NCI-H524 treated with DMSO at 0.1 percent for 48 hours (cell line): Measurements from ENCODE around the gene XXYLT1.

Experiments
- DNase-seq: peaks from one replicate; lab custom pipeline; 2025; lab: John Stamatoyannopoulos, UW

XXYLT1 gene

GRCh38 chr3:195184716-195185421 lies 86.1 kb downstream of the XXYLT1 start:
- DNase-seq, result no peak

GRCh38 chr3:195183071-195183776 lies 87.7 kb downstream of the XXYLT1 start:
- DNase-seq, result no peak

GRCh38 chr3:195182470-195182795 lies 88.5 kb downstream of the XXYLT1 start:
- DNase-seq, result no peak

GRCh38 chr3:195181741-195182469 lies 89.1 kb downstream of the XXYLT1 start:
- no peak for DNase-seq

DNA sequence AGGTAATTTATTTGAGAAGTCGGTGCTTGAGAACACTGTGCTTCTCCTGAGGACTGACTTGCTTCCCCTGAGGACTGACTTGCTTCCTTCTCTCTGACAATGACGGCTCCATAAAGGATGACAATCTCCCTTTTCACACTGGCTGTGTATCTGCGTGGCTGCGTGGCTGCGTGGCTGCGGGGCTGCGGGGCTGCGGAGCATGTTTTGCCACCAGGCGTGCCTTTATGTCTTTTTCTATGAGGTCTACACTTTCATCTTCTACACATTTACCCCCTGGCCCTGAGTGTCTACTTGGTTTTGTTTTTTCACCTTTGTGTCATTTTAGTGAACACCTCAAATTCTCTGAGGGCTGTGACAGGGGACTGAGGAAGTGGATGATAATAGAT lies 89.9 kb downstream of the XXYLT1 start:
- no peak for DNase-seq

DNA sequence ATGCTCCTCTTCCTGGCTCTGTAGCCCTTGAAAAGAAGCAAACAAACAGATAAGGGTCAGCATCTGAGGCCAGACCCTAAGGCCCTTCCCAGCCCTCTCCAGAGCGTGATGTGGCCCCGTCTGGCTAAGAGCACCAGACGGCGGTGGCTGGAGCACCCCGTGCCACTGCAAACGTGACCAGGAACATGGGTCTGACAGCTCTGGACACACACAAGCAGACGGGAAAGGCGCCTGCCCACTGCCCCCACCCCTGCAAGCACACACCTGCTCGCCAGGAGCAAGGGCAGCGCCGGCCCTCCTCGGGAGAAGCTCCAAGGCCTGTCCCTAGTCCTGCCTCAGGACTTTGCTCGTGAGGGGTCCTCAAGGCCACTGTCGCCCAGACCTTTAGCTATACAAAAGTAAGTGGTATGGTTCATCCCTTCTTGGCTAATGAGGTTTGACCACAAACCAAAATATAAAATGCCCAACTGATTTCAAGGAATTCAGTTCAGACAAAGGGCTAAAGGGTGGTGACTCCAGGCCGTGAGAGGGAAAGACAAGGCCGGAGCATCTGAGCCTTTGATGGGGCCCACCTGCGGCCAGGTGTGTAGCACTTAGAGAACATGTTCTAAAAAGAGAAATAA lies 90.4 kb downstream of the XXYLT1 start:
- DNase-seq, result no peak

- DNase-seq, result no peak
These were observed 91.0 kb downstream of the XXYLT1 start for GRCh38 chr3:195179776-195180489.

DNA sequence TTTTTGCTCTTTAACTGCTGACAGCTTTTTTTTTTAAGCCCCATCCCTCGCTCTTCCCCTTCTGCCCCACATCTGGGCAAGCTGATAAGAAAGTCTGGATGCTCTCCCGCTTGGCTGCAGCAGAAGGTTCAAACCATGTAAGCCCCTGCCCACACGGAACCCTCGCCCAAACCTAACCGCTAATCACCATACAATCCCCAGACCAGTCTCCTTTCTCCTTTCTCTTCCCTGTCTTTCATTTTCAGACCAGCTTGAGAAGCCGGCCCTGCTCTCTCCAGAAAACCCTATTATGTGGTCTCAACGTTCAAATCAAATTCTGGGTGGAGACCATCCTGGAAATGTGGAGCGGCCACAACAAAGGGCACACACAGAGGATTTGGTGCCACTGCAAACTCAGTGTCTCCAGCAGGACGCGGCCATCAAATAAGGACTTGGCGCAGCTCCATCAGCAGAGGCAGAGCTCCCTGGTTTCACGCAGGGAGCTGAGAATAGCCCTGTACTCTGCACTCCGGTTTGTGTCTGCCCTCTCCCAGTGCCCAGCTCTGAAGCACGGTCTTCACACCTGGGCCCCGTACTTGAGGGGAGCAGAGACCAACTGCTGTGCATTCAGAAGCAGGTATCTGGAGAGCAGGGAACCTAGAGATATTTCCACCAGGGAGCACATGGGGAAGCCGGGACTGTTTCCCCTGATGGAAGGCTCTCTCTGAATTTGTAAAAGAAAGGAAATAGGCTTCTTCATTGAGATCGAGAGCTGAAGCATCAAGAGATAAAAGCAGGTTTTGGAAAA lies 92.6 kb downstream of the XXYLT1 start:
- no peak for DNase-seq

- no peak for DNase-seq
These were observed 93.4 kb downstream of the XXYLT1 start for GRCh38 chr3:195177422-195178123.

GRCh38 chr3:195176776-195177175 lies 94.2 kb downstream of the XXYLT1 start:
- DNase-seq, result no peak

DNA sequence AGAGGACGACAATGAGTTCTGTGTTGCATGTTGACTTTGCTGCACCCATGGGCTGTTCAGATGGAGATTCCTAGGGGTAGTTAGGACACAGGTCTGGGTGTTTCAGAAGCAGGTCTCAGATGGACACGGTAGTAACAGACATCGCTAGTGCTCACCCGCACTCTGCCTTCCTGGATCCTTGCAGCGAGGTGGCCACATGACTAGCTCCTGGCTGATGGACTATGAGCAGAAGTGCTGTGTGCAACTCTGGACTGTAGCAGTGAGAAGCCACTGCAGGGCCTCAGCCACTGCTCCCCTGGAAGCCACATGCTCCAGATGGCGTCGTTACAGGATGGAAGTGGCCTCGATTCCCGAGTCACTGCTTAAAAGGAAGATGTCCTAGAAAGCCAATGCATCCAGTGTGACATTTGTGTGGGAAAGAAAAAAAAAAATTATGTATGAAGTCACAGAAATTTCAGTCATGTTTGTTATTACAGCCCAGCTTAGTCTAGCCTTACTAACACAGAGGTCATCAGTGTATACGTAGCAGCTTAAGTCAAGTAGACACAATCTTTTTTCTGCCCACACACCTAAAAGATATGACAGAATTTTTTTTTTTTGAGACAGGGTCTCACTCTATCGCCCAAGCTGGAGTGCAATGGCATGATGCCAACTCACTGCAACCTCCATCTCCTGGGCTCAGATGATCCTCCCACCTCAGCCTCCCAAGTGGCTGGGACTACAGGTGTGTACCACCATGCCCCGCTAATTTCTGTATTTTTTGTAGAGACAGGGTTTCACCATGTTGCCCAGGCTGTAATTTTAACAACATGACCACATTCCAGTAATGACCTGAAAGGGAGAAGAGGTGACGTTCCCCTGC lies 95.3 kb downstream of the XXYLT1 start:
- no peak for DNase-seq

DNA sequence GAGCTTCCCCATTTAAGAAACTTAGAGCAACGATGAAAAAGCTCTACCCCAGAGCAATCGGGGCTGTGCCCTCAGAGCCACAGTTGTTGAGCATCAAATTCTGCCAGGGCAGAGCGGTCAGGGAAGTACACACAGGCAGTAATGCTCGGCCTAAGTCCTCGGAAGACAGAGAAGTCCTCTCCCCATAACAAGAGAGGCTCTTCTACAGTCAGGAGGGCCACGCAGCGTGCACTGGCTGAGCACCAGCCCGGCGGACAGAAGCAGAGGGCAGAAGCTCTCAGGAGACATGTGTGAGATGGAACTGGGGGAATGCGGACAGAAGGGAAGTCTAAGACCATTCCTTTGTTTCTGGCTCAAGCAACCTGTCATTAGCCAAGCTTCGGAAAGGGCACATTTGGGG lies 95.9 kb downstream of the XXYLT1 start:
- no peak for DNase-seq

- DNase-seq, result no peak
These were observed 97.3 kb downstream of the XXYLT1 start for GRCh38 chr3:195173657-195174056.

DNA sequence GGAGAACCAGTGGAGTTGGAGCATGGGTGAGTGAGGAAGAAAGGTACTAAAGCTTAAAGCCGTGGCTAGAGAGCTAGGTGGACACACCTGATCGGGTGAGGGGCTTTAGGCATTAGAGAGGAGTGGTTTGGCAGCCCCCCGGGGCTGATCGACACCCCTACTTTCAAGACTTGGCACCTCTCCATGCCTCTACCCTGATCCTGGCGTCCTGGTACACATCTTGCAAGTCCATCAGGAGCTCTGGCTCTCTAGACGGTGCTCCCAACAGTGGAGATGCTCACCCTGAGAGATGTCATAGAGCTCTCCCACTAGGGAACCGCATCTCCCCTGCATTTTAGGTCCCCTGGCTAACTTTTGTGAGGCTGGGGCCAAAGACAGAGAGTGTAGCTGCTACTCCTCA lies 98.1 kb downstream of the XXYLT1 start:
- DNase-seq, result no peak

GRCh38 chr3:195172039-195172684 lies 98.8 kb downstream of the XXYLT1 start:
- DNase-seq, result no peak

- no peak for DNase-seq
These were observed 99.7 kb downstream of the XXYLT1 start for GRCh38 chr3:195171093-195171873.

GRCh38 chr3:195170496-195170895 lies 100.5 kb downstream of the XXYLT1 start:
- no peak for DNase-seq

- DNase-seq, result no peak
These were observed 101.8 kb downstream of the XXYLT1 start for GRCh38 chr3:195169011-195169649.
